Mucosa of descending colon (tissue), 3 donors: ENCODE results near the gene AMFR. TPM values are rescaled to one million over a fixed set of nuclear protein-coding genes. Genes with fewer than 3 reads are reported as not detected.

Source experiments
- ATAC-seq: fragments of 200-7000 bp; cut with Tn5 transposase; one replicate; pipeline ENCODE4 v1.9.1; 2020; ENCODE audit warnings: mild to moderate bottlenecking, moderate library complexity
- DNase-seq, 3 donors: peaks; one replicate each; pipeline ENCODE4 v3.0.0-alpha.2; 2020
- H3K36me3 ChIP-seq: fragments of 200-600 bp; one replicate; pipeline ENCODE4 v1.8.0; 2021; ENCODE audit warnings: low read depth, mild to moderate bottlenecking
- H3K4me1 ChIP-seq: fragments of 200-600 bp; one replicate; pipeline ENCODE4 v1.8.0; 2021; ENCODE audit warnings: low read depth, mild to moderate bottlenecking
- H3K4me3 ChIP-seq: fragments of 200-600 bp; one replicate; pipeline ENCODE4 v1.8.0; 2021; ENCODE audit warnings: mild to moderate bottlenecking
- H3K9me3 ChIP-seq: fragments of 200-600 bp; one replicate; pipeline ENCODE4 v1.8.0; 2021; ENCODE audit warnings: mild to moderate bottlenecking
- CTCF ChIP-seq: fragments of 200-600 bp; IDR thresholded peaks from one replicate; pipeline ENCODE4 v1.8.0; 2022; ENCODE audit warnings: antibody characterized with exemption, mild to moderate bottlenecking
- intact Hi-C, 2 donors: fragments of 100-400 bp; cut with DNase I in 1 of 2; cut with micrococcal nuclease in 1 of 2; formaldehyde crosslinking; loops; one replicate each; pipeline versions ENCODE4 v1.11.0 to v1.11.1; 2022; cut with DNase I, micrococcal nuclease
- total RNA-seq, 3 donors: library from RNA; stranded (reverse); fragmentation: NEBNext Ultra II Directional in 2 of 3; extraction: Animal tissue kit (Norgen Biotek cat#: 25700) in 2 of 3; gene quantifications; one replicate each; pipeline versions ENCODE4 v1.2.1 to v1.2.4, GENCODE V29; 2021 to 2023
- donor health status: DM: no; HTN: no; CAD: no; lungs with moderate emphysema.
- donor health status: DM: no; HTN: no; CAD: no.
- donor health status: DM: no; HTN: yes; CAD: no.

AMFR gene
- total RNA-seq, 3 donors from 2014 or later: 83.3 to 116 (median 102) TPM

- no peak for ATAC-seq
- no peak overlapping the region for H3K4me3 ChIP-seq
- peaks cover 20% of the 10 kb centered on the region for H3K4me1 ChIP-seq
- TF ChIP-seq CTCF: no peak
- DNase-seq: no peak
- intact Hi-C loops: no loop called here
- H3K9me3 ChIP-seq: no peaks in the 10 kb centered on the region
- H3K36me3 ChIP-seq: no peaks in the 10 kb centered on the region
These were observed 1.6 kb downstream of the AMFR start for GRCh38 chr16:56423584-56424403.

GRCh38 chr16:56422896-56423441, 2.4 kb downstream of the AMFR start:
- Histone ChIP-seq H3K9me3 (no peaks in the 10 kb centered on the region), H3K36me3 (no peaks in the 10 kb centered on the region), H3K4me1 (peaks cover 20% of the 10 kb centered on the region), H3K4me3 (no peak overlapping the region)
- intact Hi-C loops: no loop called here
- no peak for ATAC-seq
- no peak for TF ChIP-seq CTCF
- DNase-seq: no peak

GRCh38 chr16:56421976-56422669, 3.2 kb downstream of the AMFR start:
- intact Hi-C loops: no loop called here
- DNase-seq (no peak), ATAC-seq (no peak)
- peaks cover 20% of the 10 kb centered on the region for H3K4me1 ChIP-seq
- H3K36me3 ChIP-seq: no peaks in the 10 kb centered on the region
- no peaks in the 10 kb centered on the region for H3K9me3 ChIP-seq
- no peak overlapping the region for H3K4me3 ChIP-seq
- no peak for TF ChIP-seq CTCF

GRCh38 chr16:56421313-56421712, 4.0 kb downstream of the AMFR start:
- DNase-seq (no peak), ATAC-seq (no peak)
- peaks cover 20% of the 10 kb centered on the region for H3K4me1 ChIP-seq
- H3K9me3 ChIP-seq: no peaks in the 10 kb centered on the region
- no peaks in the 10 kb centered on the region for H3K36me3 ChIP-seq
- no peak overlapping the region for H3K4me3 ChIP-seq
- intact Hi-C loops: no loop called here
- TF ChIP-seq CTCF: no peak

- intact Hi-C loops: no loop called here
- ATAC-seq (no peak), DNase-seq (no peak)
- TF ChIP-seq CTCF: no peak
- peaks cover 20% of the 10 kb centered on the region for H3K4me1 ChIP-seq
- no peaks in the 10 kb centered on the region for H3K9me3 ChIP-seq
- no peaks in the 10 kb centered on the region for H3K36me3 ChIP-seq
- H3K4me3 ChIP-seq: no peak overlapping the region
These were observed 4.7 kb downstream of the AMFR start for GRCh38 chr16:56420613-56421012.
